Loucy (cell line): ENCODE data around the gene PIEZO1.

Source experiments
- H2AFZ ChIP-seq: fragments of 200-600 bp; sonication (generic); 2 replicates; pipeline ENCODE4 v1.6.0; 2016; ENCODE audit warnings: antibody characterized with exemption, mild to moderate bottlenecking, low read length, moderate library complexity
- H3F3A ChIP-seq: fragments of 200-600 bp; 2 replicates; pipeline ENCODE4 v1.6.0; 2016; ENCODE audit warnings: antibody characterized with exemption, low read depth, mild to moderate bottlenecking
- H3K27me3 ChIP-seq: fragments of 200-600 bp; sonication (generic); 2 replicates; pipeline ENCODE4 v1.6.1; 2014; ENCODE audit warnings: low read length, mild to moderate bottlenecking; ENCODE audit not compliant: insufficient read depth, poor library complexity, severe bottlenecking
- H3K36me3 ChIP-seq: fragments of 200-600 bp; sonication (generic); 2 replicates; pipeline ENCODE4 v1.6.1; 2016; ENCODE audit warnings: low read length; ENCODE audit not compliant: insufficient read depth
- H3K4me1 ChIP-seq: fragments of 200-600 bp; sonication (generic); 2 replicates; pipeline ENCODE4 v1.5.1; 2014; ENCODE audit warnings: low read length, mild to moderate bottlenecking; ENCODE audit not compliant: insufficient read depth, poor library complexity, severe bottlenecking
- H3K4me2 ChIP-seq: fragments of 200-600 bp; sonication (generic); 2 replicates; pipeline ENCODE4 v1.6.0; 2014; ENCODE audit warnings: antibody characterized with exemption, low read length, low read depth, mild to moderate bottlenecking; ENCODE audit not compliant: poor library complexity, severe bottlenecking
- H3K4me3 ChIP-seq: fragments of 200-600 bp; sonication (generic); 2 replicates; pipeline ENCODE4 v1.5.1; 2014; ENCODE audit warnings: low read length, mild to moderate bottlenecking, mixed read lengths; ENCODE audit not compliant: poor library complexity, severe bottlenecking
- H3K79me2 ChIP-seq: fragments of 200-600 bp; sonication (generic); 2 replicates; pipeline ENCODE4 v1.6.1; 2014; ENCODE audit warnings: low read length; ENCODE audit not compliant: insufficient read depth
- H3K9ac ChIP-seq: fragments of 200-600 bp; sonication (generic); 2 replicates; pipeline ENCODE4 v1.6.0; 2014; ENCODE audit warnings: mild to moderate bottlenecking, low read depth, low read length, moderate library complexity; ENCODE audit not compliant: poor library complexity, severe bottlenecking
- H3K9me2 ChIP-seq: fragments of 200-600 bp; sonication (generic); replicated peaks from 2 replicates; pipeline ENCODE4 v1.6.1; 2016; ENCODE audit warnings: low read depth, low read length, mixed read lengths
- H3K9me3 ChIP-seq: fragments of 200-600 bp; sonication (generic); 2 replicates; pipeline ENCODE4 v1.6.1; 2014; ENCODE audit warnings: mild to moderate bottlenecking, antibody characterized with exemption, low read length, low read depth; ENCODE audit not compliant: insufficient read depth
- H4K20me1 ChIP-seq: fragments of 200-600 bp; sonication (generic); 2 replicates; pipeline ENCODE4 v1.6.0; 2014; ENCODE audit warnings: antibody characterized with exemption, low read length, mild to moderate bottlenecking; ENCODE audit not compliant: insufficient read depth, poor library complexity, severe bottlenecking
- CTCF ChIP-seq: fragments of 200-600 bp; sonication (generic); conservative IDR thresholded peaks from 2 replicates; pipeline ENCODE4 v1.5.1; 2014; ENCODE audit warnings: mild to moderate bottlenecking, antibody characterized with exemption, low read length
- EZH2phosphoT487 ChIP-seq: fragments of 200-600 bp; IDR thresholded peaks from 2 replicates; pipeline ENCODE4 v1.6.1; 2018; ENCODE audit warnings: antibody characterized with exemption, mild to moderate bottlenecking, moderate library complexity, borderline replicate concordance

The PIEZO1 gene

DNA sequence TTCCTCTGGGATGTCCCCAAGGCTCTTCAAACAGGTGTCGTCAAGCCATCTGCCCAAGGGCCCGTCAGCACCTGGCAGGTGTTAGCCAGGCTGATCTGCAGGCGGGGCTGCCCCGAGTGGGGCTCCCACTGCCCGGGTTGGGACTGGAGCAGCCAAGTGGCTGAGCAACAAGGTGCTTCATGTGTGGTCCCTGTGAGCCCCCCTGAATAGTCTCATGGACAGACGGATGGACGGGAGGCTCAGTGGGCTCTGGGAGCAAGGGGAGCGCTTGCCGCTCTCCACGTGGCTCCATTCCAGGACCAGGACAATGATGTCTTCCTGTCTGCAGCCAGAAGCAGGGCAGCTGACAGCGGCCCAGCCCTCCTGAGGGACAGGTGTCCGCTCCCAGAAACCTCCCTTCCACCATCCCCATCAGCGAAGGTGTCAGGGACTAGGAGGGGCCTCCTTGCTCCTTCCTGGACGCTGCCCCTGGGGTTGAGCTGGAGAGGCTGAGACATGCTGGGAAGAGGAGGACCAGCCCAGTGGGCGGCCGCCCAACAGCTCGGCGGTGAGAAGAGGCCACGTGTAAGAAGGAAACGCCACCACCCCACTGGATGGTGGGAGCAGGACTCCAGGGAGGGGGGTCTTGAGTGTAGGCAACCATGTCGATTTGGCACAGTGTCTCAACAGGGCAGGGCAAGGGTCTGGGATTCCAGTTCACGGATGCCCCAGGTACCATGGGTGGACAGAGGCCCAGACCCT is 108.3 kb downstream of the PIEZO1 start:
- no peaks in the 10 kb centered on the region for H3K4me1 ChIP-seq
- no peak overlapping the region for H3K9ac ChIP-seq
- H3K9me3 ChIP-seq = no peaks in the 10 kb centered on the region
- H3K4me3 ChIP-seq = no peak overlapping the region
- no peak overlapping the region for H2AFZ ChIP-seq
- no peaks in the 10 kb centered on the region for H3K79me2 ChIP-seq
- no peaks in the 10 kb centered on the region for H4K20me1 ChIP-seq
- no peak for TF ChIP-seq EZH2phosphoT487
- TF ChIP-seq CTCF = no peak
- H3K36me3 ChIP-seq = no peaks in the 10 kb centered on the region
- no peaks in the 10 kb centered on the region for H3K9me2 ChIP-seq
- no peaks in the 10 kb centered on the region for H3F3A ChIP-seq
- H3K27me3 ChIP-seq = no peaks in the 10 kb centered on the region
- H3K4me2 ChIP-seq = no peak overlapping the region

GRCh38 chr16:88673716-88674379 is 111.2 kb downstream of the PIEZO1 start:
- Histone ChIP-seq H3K4me2 (no peak overlapping the region), H3K27me3 (no peaks in the 10 kb centered on the region), H3K9me3 (no peaks in the 10 kb centered on the region), H2AFZ (no peak overlapping the region), H3K4me3 (no peak overlapping the region), H3K9ac (no peak overlapping the region), H3K9me2 (no peaks in the 10 kb centered on the region), H3K4me1 (no peaks in the 10 kb centered on the region), H3F3A (no peaks in the 10 kb centered on the region), H3K36me3 (no peaks in the 10 kb centered on the region), H3K79me2 (no peaks in the 10 kb centered on the region), H4K20me1 (no peaks in the 10 kb centered on the region)
- TF ChIP-seq CTCF = no peak
- TF ChIP-seq EZH2phosphoT487 = no peak

DNA sequence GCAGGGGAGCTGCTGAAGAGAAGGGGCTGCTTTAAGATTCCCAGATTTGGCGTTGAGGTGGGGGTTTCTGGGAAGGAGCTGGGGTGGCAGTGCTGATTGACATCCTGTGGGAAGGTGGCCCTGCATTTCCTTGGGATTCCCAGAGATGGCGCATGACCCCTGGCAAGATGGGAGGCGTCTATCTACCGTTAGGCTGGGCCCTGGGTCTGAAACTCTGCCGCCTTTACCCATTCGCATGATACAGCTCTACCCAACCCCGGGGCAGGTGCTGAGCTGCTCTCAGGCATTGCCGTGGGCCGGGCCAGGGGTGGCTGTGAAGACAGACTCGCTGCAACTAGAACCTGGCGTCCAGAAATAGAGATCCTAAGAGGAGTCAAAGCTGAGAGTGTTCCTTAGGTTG is 112.2 kb downstream of the PIEZO1 start:
- no peaks in the 10 kb centered on the region for H3K9me3 ChIP-seq
- no peaks in the 10 kb centered on the region for H3K36me3 ChIP-seq
- TF ChIP-seq CTCF (peak; percentile 16; the same call in 1 of the 2 replicates), EZH2phosphoT487 (no peak)
- H3F3A ChIP-seq = no peaks in the 10 kb centered on the region
- no peak overlapping the region for H3K4me3 ChIP-seq
- no peaks in the 10 kb centered on the region for H3K9me2 ChIP-seq
- H3K4me2 ChIP-seq = no peak overlapping the region
- H3K4me1 ChIP-seq = no peaks in the 10 kb centered on the region
- H4K20me1 ChIP-seq = no peaks in the 10 kb centered on the region
- H2AFZ ChIP-seq = no peak overlapping the region
- H3K79me2 ChIP-seq = no peaks in the 10 kb centered on the region
- no peak overlapping the region for H3K9ac ChIP-seq
- H3K27me3 ChIP-seq = no peaks in the 10 kb centered on the region
